ENCODE data around the gene KIF20A.
"Not testable (repeated sequence)": the region's sequence is repeated elsewhere in the genome, so short reads cannot be mapped to it uniquely, and the experiment has no call there.

The KIF20A gene

DNA sequence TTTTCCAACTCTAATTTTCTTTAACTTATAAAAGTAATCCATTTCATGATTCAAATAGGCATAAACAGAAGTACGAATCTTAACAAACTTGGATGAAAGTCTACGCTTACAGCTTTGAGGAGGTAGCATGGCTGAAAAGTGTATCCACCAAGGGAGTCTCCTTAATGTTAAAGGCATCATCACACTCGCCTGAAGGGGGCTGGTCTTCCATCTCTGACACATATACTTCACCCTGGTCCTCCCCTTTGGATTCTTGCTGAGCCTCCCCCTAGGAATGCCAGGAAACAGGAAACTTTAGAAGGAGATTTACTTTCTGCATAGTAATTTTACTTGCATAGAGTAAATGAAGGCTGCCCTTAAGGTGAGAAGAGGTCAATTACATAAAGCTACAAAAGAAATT, 29.4 kb upstream of the KIF20A start:
- Histone ChIP-seq H3K27ac (no peak overlapping the region), H3K4me1 (no peaks in the 10 kb centered on the region), H3K4me3 (ENCODE audit: low read depth, low read length) (no peak overlapping the region), H3K9ac (no peak overlapping the region), H3K4me2 (ENCODE audit: low read length) (no peak overlapping the region), H2AFZ (no peak overlapping the region), H3K9me3 (ENCODE audit: control insufficient read depth, low read length) (no peaks in the 10 kb centered on the region), H3K36me3 (ENCODE audit: control insufficient read depth, insufficient read depth, low read length) (no peaks in the 10 kb centered on the region), H3K27me3 (ENCODE audit: control insufficient read depth, insufficient read depth, low read length) (no peaks in the 10 kb centered on the region), H3K79me2 (no peaks in the 10 kb centered on the region)
- TF ChIP-seq, protein P1, sequence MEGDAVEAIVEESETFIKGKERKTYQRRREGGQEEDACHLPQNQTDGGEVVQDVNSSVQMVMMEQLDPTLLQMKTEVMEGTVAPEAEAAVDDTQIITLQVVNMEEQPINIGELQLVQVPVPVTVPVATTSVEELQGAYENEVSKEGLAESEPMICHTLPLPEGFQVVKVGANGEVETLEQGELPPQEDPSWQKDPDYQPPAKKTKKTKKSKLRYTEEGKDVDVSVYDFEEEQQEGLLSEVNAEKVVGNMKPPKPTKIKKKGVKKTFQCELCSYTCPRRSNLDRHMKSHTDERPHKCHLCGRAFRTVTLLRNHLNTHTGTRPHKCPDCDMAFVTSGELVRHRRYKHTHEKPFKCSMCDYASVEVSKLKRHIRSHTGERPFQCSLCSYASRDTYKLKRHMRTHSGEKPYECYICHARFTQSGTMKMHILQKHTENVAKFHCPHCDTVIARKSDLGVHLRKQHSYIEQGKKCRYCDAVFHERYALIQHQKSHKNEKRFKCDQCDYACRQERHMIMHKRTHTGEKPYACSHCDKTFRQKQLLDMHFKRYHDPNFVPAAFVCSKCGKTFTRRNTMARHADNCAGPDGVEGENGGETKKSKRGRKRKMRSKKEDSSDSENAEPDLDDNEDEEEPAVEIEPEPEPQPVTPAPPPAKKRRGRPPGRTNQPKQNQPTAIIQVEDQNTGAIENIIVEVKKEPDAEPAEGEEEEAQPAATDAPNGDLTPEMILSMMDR (IDR thresholded peaks at IDR 0.05) = no peak

DNA sequence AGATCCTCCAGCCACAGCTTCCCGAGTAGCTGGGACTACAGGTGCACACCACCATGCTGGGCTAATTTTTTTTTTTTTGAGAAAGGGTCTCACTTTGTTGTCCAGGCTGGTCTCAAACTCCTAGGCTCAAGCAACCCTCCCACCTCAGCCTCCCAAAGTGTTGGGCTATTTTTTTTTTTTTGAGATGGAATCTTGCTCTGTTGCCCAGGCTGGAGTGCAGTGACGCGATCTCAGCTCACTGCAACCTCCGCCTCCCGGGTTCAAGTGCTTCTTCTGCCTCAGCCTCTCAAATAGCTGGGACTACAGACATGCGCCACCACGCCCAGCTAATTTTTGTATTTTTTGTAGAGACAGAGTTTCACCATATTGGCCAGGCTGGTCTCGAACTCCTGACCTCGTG, 22.9 kb upstream of the KIF20A start:
- not testable (repeated sequence) for H3K27ac ChIP-seq; H3K79me2 ChIP-seq; H3K4me3 ChIP-seq (ENCODE audit: low read depth, low read length); H3K9me3 ChIP-seq (ENCODE audit: control insufficient read depth, low read length); H3K36me3 ChIP-seq (ENCODE audit: control insufficient read depth, insufficient read depth, low read length); H3K9ac ChIP-seq; H3K4me2 ChIP-seq (ENCODE audit: low read length); H3K4me1 ChIP-seq; H3K27me3 ChIP-seq (ENCODE audit: control insufficient read depth, insufficient read depth, low read length); H2AFZ ChIP-seq

DNA sequence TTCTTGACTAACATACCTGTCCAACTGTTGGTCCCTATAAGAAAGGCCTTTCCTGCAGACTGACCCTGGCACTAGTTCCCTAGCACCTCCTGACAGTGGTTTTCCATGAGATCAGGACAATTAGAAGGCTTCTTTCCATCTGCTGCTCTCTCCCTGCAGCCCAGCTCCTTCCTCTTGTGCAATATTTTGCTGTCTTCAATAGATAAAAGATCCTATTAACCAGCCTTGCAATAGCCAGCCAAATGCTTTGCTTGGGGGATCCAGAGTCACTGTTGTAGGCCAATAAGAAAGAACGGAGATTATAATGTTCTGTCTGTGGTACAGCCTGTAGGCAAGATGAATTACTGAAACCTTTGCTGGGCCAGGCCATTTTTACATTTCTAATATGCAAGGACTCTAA, 21.3 kb upstream of the KIF20A start:
- TF ChIP-seq, protein P1 (IDR thresholded peaks at IDR 0.05) = no peak
- Histone ChIP-seq H3K4me1 (no peaks in the 10 kb centered on the region), H3K9me3 (ENCODE audit: control insufficient read depth, low read length) (no peaks in the 10 kb centered on the region), H2AFZ (no peak overlapping the region), H3K9ac (no peak overlapping the region), H3K36me3 (ENCODE audit: control insufficient read depth, insufficient read depth, low read length) (no peaks in the 10 kb centered on the region), H3K79me2 (no peaks in the 10 kb centered on the region), H3K4me3 (ENCODE audit: low read depth, low read length) (no peak overlapping the region), H3K27me3 (ENCODE audit: control insufficient read depth, insufficient read depth, low read length) (no peaks in the 10 kb centered on the region), H3K27ac (no peak overlapping the region), H3K4me2 (ENCODE audit: low read length) (no peak overlapping the region)

- no peaks in the 10 kb centered on the region for H3K4me1 ChIP-seq
- no peak overlapping the region for H3K9ac ChIP-seq
- H3K9me3 ChIP-seq (ENCODE audit: control insufficient read depth, low read length) = no peaks in the 10 kb centered on the region
- H3K4me3 ChIP-seq (ENCODE audit: low read depth, low read length) = no peak overlapping the region
- no peaks in the 10 kb centered on the region for H3K36me3 ChIP-seq (ENCODE audit: control insufficient read depth, insufficient read depth, low read length)
- no peaks in the 10 kb centered on the region for H3K79me2 ChIP-seq
- H3K27me3 ChIP-seq (ENCODE audit: control insufficient read depth, insufficient read depth, low read length) = no peaks in the 10 kb centered on the region
- TF ChIP-seq, protein P1 (IDR thresholded peaks at IDR 0.05) = no peak
- H3K4me2 ChIP-seq (ENCODE audit: low read length) = no peak overlapping the region
- no peak overlapping the region for H3K27ac ChIP-seq
- no peak overlapping the region for H2AFZ ChIP-seq
These were observed 19.2 kb upstream of the KIF20A start for GRCh38 chr5:138159666-138160065.

GRCh38 chr5:138160706-138161105, 18.2 kb upstream of the KIF20A start:
- TF ChIP-seq, protein P1 (IDR thresholded peaks at IDR 0.05) = no peak
- Histone ChIP-seq H3K27me3 (ENCODE audit: control insufficient read depth, insufficient read depth, low read length) (no peaks in the 10 kb centered on the region), H3K36me3 (ENCODE audit: control insufficient read depth, insufficient read depth, low read length) (no peaks in the 10 kb centered on the region), H3K4me3 (ENCODE audit: low read depth, low read length) (no peak overlapping the region), H3K9ac (no peak overlapping the region), H3K9me3 (ENCODE audit: control insufficient read depth, low read length) (no peaks in the 10 kb centered on the region), H3K4me2 (ENCODE audit: low read length) (no peak overlapping the region), H3K4me1 (no peaks in the 10 kb centered on the region), H3K79me2 (no peaks in the 10 kb centered on the region), H3K27ac (no peak overlapping the region), H2AFZ (no peak overlapping the region)

Data from parathyroid adenoma (tissue), 2 donors.